ENCODE data around the gene SEZ6L.

The SEZ6L gene

GRCh38 chr22:26325641-26326040 is 156.4 kb downstream of the SEZ6L start:
- DNase-seq (ENCODE audit: low read depth) = peak; percentile 58
- H3K4me3 ChIP-seq (ENCODE audit: low read length) = no peak overlapping the region
- no peak for TF ChIP-seq CTCF (conservative IDR thresholded peaks at IDR 0.05; ENCODE audit: low read length)

GRCh38 chr22:26326803-26327202 is 157.5 kb downstream of the SEZ6L start:
- H3K4me3 ChIP-seq (ENCODE audit: low read length) = no peak overlapping the region
- DNase-seq (ENCODE audit: low read depth) = no peak
- no peak for TF ChIP-seq CTCF (conservative IDR thresholded peaks at IDR 0.05; ENCODE audit: low read length)

- H3K4me3 ChIP-seq (ENCODE audit: low read length) = no peak overlapping the region
- DNase-seq (ENCODE audit: low read depth) = no peak
Measured at GRCh38 chr22:26327306-26327705, 158.0 kb downstream of the SEZ6L start.

GRCh38 chr22:26328221-26328620 is 159.0 kb downstream of the SEZ6L start:
- DNase-seq (ENCODE audit: low read depth) = no peak
- TF ChIP-seq CTCF (conservative IDR thresholded peaks at IDR 0.05; ENCODE audit: low read length) = no peak
- no peak overlapping the region for H3K4me3 ChIP-seq (ENCODE audit: low read length)

More at GRCh38 chr22:26327306-26327705, 158.0 kb downstream of the SEZ6L start:
- no peak for TF ChIP-seq CTCF (conservative IDR thresholded peaks at IDR 0.05; ENCODE audit: low read length)

- H3K4me3 ChIP-seq (ENCODE audit: low read length) = no peak overlapping the region
- DNase-seq (ENCODE audit: low read depth) = peak; percentile 31
- peak; percentile 94 for TF ChIP-seq CTCF (conservative IDR thresholded peaks at IDR 0.05; ENCODE audit: low read length)
Measured at GRCh38 chr22:26330971-26331625, 161.8 kb downstream of the SEZ6L start.

- no peak overlapping the region for H3K4me3 ChIP-seq (ENCODE audit: low read length)
- no peak for TF ChIP-seq CTCF (conservative IDR thresholded peaks at IDR 0.05; ENCODE audit: low read length)
- no peak for DNase-seq (ENCODE audit: low read depth)
Measured at GRCh38 chr22:26333088-26333800, 164.0 kb downstream of the SEZ6L start.

- TF ChIP-seq CTCF (conservative IDR thresholded peaks at IDR 0.05; ENCODE audit: low read length) = no peak
- H3K4me3 ChIP-seq (ENCODE audit: low read length) = no peak overlapping the region
- no peak for DNase-seq (ENCODE audit: low read depth)
Measured at GRCh38 chr22:26334232-26334631, 165.0 kb downstream of the SEZ6L start.

All from AG10803 (cell line).